Right lobe of liver (tissue), 6 donors: ENCODE measurements around the gene DUSP1. TPM values are rescaled to one million over a fixed set of nuclear protein-coding genes. Genes with fewer than 3 reads are reported as not detected.
A peak's percentile ranks its signal among the peaks of the same experiment; 100 is the strongest.

Experiments
- ATAC-seq, 4 donors: fragments of 200-7000 bp; cut with Tn5 transposase; one replicate each; pipeline ENCODE4 v1.9.1; 2020; ENCODE audit warnings: mild to moderate bottlenecking in 4 of 4, moderate library complexity in 4 of 4
- DNase-seq, 3 donors: peaks; one replicate each; pipeline ENCODE4 v3.0.0-alpha.2; 2020
- H3K27ac ChIP-seq, 3 donors: fragments of 200-600 bp; one replicate each; pipeline ENCODE4 v1.8.0; 2022
- H3K27me3 ChIP-seq, 2 donors: fragments of 200-600 bp; one replicate each; pipeline ENCODE4 v1.8.0; 2022
- H3K36me3 ChIP-seq, 4 donors: fragments of 200-600 bp; sonication (generic) in 1 of 4; one replicate each; pipeline versions ENCODE4 v1.5.1 to v1.8.0; 2017 to 2022; ENCODE audit warnings: control low read depth in 1 of 4
- H3K4me1 ChIP-seq, 4 donors: fragments of 200-600 bp; sonication (generic) in 1 of 4; one replicate each; pipeline versions ENCODE4 v1.5.1 to v1.8.0; 2017 to 2022; ENCODE audit warnings: control low read depth in 1 of 4
- H3K4me3 ChIP-seq, 3 donors: fragments of 200-600 bp; one replicate each; pipeline ENCODE4 v1.8.0; 2022
- H3K9me3 ChIP-seq, 4 donors: fragments of 200-600 bp; sonication (generic) in 1 of 4; one replicate each; pipeline versions ENCODE4 v1.5.1 to v1.8.0; 2017 to 2022; ENCODE audit warnings: control low read depth in 1 of 4
- POLR2A ChIP-seq: fragments of 450-650 bp; IDR thresholded peaks from one replicate; pipeline ENCODE4 v1.6.1; 2017; ENCODE audit warnings: antibody characterized with exemption, mild to moderate bottlenecking
- WGBS: methylation state at CpG from one replicate; pipeline ENCODE4 v1.1.6; 2018; ENCODE audit warnings: low coverage, low lambda C conversion rate; ENCODE audit not compliant: insufficient coverage; ENCODE audit errors: missing lambda C conversion rate; 5-methylcytosine and 5-hydroxymethylcytosine counted together
- intact Hi-C, 2 donors: fragments of 100-400 bp; cut with DNase I; formaldehyde crosslinking; loops; one replicate each; pipeline versions ENCODE4 v1.11.2 to v1.14.1; 2022
- total RNA-seq, 6 experiments: library from RNA; depleted of rRNA in 2 of 6; stranded (reverse); fragments of >200 nt in 2 of 6; fragmentation: NEBNext Ultra II Directional in 3 of 6; extraction: Animal tissue kit (Norgen Biotek cat#: 25700) in 3 of 6; gene quantifications; one replicate each; pipeline versions ENCODE4 v1.1.0 to v1.2.4, GENCODE V29; 2016 to 2023
- TF ChIP-seq, protein P1 (sequence below), 4 donors: fragments of 200-600 bp in 3 of 4; fragments of 450-650 bp in 1 of 4; IDR thresholded peaks; one replicate each; pipeline versions ENCODE4 v1.5.1 to v1.8.0; 2016 to 2022; ENCODE audit warnings: antibody characterized with exemption in 4 of 4, mild to moderate bottlenecking in 2 of 4
- donor health status: DM: no; HTN: yes; CAD: no.
- donor health status: DM: no; HTN: no; CAD: no.
- donor health status: DM: no; HTN: no; CAD: no.
- donor health status: DM: no; HTN: yes; CAD: no.
- donor health status: DM: no; HTN: yes; CAD: no.

DUSP1 gene
- total RNA-seq, 6 experiments from 2014 or later: 106 to 407 (median 232) TPM

DNA sequence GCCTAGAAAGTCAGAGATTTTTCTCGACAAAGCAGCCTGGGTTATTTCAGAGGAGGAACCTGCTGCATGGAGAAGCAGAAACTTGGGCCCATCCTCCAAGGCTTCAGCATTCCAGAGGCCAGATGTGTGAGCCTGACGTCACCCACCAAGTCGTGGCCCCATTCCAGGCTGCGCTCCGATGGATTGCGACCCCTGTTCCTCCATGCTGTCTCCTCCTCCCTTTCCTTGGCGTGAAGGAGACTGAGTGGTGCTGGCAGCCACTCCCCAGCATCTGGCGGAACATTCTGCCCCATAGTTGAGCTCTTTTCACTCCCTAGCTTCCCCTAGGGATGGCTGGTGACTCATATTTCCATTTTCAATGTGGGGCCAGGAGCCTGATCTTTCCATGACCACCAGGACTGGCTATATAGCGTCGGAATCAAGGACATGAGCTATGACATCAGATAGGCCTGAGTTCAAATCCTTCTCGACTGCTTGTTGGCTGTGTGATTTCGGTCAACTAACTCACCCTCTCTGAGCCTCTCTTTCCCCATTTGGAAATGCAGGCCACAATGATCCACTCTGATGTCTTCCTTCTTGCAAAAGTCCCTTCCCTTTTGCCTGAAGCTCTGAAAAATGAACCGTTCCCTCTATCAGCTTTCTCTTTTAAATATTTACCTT, 24.5 kb upstream of the DUSP1 start:
- Histone ChIP-seq H3K4me3 (no peak overlapping the region), H3K9me3 (no peaks in the 10 kb centered on the region), H3K4me1 (peaks cover 0 to 20% (median 5%) of the 10 kb centered on the region in 4 donors), H3K27me3 (no peaks in the 10 kb centered on the region), H3K36me3 (no peaks in the 10 kb centered on the region), H3K27ac (peak overlapping the region in 2 of 3 donors; percentile 21 to 39)
- TF ChIP-seq, protein P1, sequence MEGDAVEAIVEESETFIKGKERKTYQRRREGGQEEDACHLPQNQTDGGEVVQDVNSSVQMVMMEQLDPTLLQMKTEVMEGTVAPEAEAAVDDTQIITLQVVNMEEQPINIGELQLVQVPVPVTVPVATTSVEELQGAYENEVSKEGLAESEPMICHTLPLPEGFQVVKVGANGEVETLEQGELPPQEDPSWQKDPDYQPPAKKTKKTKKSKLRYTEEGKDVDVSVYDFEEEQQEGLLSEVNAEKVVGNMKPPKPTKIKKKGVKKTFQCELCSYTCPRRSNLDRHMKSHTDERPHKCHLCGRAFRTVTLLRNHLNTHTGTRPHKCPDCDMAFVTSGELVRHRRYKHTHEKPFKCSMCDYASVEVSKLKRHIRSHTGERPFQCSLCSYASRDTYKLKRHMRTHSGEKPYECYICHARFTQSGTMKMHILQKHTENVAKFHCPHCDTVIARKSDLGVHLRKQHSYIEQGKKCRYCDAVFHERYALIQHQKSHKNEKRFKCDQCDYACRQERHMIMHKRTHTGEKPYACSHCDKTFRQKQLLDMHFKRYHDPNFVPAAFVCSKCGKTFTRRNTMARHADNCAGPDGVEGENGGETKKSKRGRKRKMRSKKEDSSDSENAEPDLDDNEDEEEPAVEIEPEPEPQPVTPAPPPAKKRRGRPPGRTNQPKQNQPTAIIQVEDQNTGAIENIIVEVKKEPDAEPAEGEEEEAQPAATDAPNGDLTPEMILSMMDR (IDR thresholded peaks at IDR 0.05): no peak
- no peak for TF ChIP-seq POLR2A
- 53% methylated on average over 6 of the region's 13 CpGs for WGBS
- ATAC-seq: peak in 2 of 4 donors; percentile 7 to 30
- intact Hi-C loops: no loop called here
- peak in 2 of 3 donors; percentile 62 to 66 for DNase-seq

- Histone ChIP-seq H3K36me3 (no peaks in the 10 kb centered on the region), H3K27ac (peak overlapping the region; percentile 2 to 63 (median 39)), H3K4me1 (peaks cover 0 to 30% (median 10%) of the 10 kb centered on the region in 4 donors), H3K4me3 (no peak overlapping the region), H3K9me3 (no peaks in the 10 kb centered on the region), H3K27me3 (no peaks in the 10 kb centered on the region)
- peak in 2 of 3 donors; percentile 67 to 70 for DNase-seq
- intact Hi-C loops: no loop called here
- ATAC-seq: peak; percentile 18 to 35 (median 25)
- 44% methylated on average over 15 of the region's 17 CpGs for WGBS
- TF ChIP-seq, protein P1 (IDR thresholded peaks at IDR 0.05): no peak
- TF ChIP-seq POLR2A: no peak
Measured at GRCh38 chr5:172793577-172794488, 22.8 kb upstream of the DUSP1 start.

GRCh38 chr5:172792701-172793570, 21.9 kb upstream of the DUSP1 start:
- DNase-seq (peak in 1 of 3 donors; percentile 53), ATAC-seq (no peak)
- intact Hi-C loops: no loop called here
- no peaks in the 10 kb centered on the region for H3K9me3 ChIP-seq
- no peak overlapping the region for H3K4me3 ChIP-seq
- H3K4me1 ChIP-seq: peaks cover 0 to 33% (median 9%) of the 10 kb centered on the region in 4 donors
- peak overlapping the region in 1 of 3 donors; percentile 63 for H3K27ac ChIP-seq
- H3K36me3 ChIP-seq: no peaks in the 10 kb centered on the region
- no peaks in the 10 kb centered on the region for H3K27me3 ChIP-seq
- 91% methylated on average over 11 of the region's 13 CpGs for WGBS
- TF ChIP-seq, protein P1 (IDR thresholded peaks at IDR 0.05): no peak
- no peak for TF ChIP-seq POLR2A
